ENCODE data around the gene TMEM239. TPM values are rescaled to one million over a fixed set of nuclear protein-coding genes. Genes with fewer than 3 reads are reported as not detected.

The TMEM239 gene
- total RNA-seq, 1 donor from 2014 or later: not detected

DNA sequence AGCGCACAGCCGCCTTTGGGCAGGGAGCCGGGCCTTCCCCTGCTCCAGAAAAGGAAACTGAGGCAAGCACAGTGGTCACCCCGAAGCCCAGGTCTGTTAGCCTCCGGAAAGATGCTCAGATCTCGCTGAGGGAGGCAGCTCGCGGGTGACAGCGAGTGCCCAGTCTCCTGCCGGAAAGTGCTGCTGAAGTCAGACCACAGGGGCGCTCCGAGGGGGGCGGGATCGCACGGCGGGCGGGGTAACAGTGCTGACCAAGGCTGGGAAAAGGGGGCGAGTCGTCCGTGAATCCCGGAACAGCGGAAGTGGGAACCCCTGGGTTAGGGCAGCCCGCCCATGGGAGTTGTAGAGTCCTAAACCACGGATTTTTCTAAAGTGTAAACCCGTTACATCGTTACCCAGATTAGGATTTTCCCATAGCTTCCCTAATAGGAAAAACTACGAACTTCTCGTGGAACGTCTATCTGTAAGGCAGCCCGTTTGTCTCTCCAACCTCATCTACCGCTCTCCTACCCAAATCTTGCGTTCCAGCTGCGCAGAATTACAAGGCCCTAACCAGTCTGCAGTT lies 24.9 kb downstream of the TMEM239 start:
- peaks cover 2% of the 10 kb centered on the region for H3K9me3 Mint-ChIP-seq (ENCODE audit: unreplicated experiment)
- TF ChIP-seq, protein P1, sequence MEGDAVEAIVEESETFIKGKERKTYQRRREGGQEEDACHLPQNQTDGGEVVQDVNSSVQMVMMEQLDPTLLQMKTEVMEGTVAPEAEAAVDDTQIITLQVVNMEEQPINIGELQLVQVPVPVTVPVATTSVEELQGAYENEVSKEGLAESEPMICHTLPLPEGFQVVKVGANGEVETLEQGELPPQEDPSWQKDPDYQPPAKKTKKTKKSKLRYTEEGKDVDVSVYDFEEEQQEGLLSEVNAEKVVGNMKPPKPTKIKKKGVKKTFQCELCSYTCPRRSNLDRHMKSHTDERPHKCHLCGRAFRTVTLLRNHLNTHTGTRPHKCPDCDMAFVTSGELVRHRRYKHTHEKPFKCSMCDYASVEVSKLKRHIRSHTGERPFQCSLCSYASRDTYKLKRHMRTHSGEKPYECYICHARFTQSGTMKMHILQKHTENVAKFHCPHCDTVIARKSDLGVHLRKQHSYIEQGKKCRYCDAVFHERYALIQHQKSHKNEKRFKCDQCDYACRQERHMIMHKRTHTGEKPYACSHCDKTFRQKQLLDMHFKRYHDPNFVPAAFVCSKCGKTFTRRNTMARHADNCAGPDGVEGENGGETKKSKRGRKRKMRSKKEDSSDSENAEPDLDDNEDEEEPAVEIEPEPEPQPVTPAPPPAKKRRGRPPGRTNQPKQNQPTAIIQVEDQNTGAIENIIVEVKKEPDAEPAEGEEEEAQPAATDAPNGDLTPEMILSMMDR (IDR thresholded peaks at IDR 0.05; ENCODE audit: partially characterized antibody, unreplicated experiment): no peak

DNA sequence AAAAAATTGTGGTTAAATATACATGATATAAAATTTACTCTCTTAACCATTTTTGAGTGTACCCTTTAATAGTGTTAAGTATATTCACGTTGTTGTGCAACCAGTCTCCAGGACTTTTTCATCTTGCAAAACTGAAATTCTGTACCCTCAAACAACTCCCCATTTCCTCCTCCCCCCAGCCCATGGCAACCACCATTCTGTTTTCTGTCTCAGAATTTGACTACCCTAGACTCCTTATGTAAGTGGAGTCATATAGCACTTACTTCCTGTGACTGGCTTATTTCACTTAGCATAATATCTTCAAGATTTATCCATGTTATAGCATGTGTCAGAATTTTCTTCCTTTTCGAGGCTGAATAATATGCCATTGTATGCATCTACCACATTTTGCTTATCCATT lies 29.4 kb downstream of the TMEM239 start:
- peaks cover 4% of the 10 kb centered on the region for H3K4me1 Mint-ChIP-seq (ENCODE audit: low read depth, unreplicated experiment)
- TF ChIP-seq, protein P1 (IDR thresholded peaks at IDR 0.05; ENCODE audit: partially characterized antibody, unreplicated experiment): no peak
- H3K36me3 Mint-ChIP-seq (ENCODE audit: unreplicated experiment): no peaks in the 10 kb centered on the region
- peaks cover 3% of the 10 kb centered on the region for H3K27me3 Mint-ChIP-seq (ENCODE audit: unreplicated experiment)
- no peak overlapping the region for H3K4me3 Mint-ChIP-seq (ENCODE audit: unreplicated experiment)
- H3K27ac Mint-ChIP-seq (ENCODE audit: unreplicated experiment): no peak overlapping the region
- H3K9me3 Mint-ChIP-seq (ENCODE audit: unreplicated experiment): no peaks in the 10 kb centered on the region
- DNase-seq: no peak

More for the DNA sequence above, 24.9 kb downstream of the TMEM239 start:
- Mint-ChIP-seq H3K4me1 (ENCODE audit: low read depth, unreplicated experiment) (peaks cover 4% of the 10 kb centered on the region), H3K36me3 (ENCODE audit: unreplicated experiment) (peaks cover 7% of the 10 kb centered on the region), H3K4me3 (ENCODE audit: unreplicated experiment) (peak overlapping the region; percentile 93), H3K27me3 (ENCODE audit: unreplicated experiment) (peaks cover 6% of the 10 kb centered on the region), H3K27ac (ENCODE audit: unreplicated experiment) (peak overlapping the region; percentile 48)
- peak; percentile 69 for DNase-seq

DNA sequence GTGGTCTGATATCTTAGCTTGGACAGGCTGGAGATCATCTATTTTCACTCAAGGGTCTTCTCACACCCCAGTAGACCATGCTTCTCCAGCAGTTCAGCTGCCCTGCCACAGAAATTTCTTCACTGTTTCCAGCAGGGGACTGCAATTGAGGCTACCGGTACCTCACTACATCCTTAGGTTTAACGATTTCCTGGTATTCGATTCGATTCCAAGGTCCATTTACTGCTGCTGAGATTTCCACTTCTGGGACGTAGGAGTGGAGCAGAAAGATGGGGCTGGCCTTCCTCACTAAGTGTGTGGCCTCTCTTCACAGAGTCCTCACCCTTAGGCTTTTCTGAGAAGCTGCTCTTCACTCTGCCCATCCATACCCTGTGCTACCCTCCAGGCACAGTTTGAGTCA lies 30.5 kb downstream of the TMEM239 start:
- TF ChIP-seq, protein P1 (IDR thresholded peaks at IDR 0.05; ENCODE audit: partially characterized antibody, unreplicated experiment): no peak

DNA sequence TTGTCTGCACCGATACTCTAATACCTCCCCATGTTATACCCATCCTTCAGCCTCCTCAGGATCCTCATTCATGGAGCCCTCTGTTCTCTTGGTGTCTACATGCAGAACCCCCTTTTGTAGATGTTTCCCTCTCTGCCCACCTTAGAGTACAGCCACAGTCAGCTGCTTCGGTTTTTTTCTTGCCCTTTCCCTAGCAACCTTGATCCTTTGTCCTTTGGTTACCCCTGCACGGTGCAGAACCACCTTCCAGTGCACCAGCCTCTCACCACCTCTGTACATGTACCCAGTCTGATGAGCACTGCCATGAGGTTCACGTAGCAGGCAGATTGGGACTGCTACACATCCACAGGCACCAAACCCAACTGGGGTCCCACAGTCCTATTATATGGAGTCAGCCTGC lies 31.6 kb downstream of the TMEM239 start:
- no peaks in the 10 kb centered on the region for H3K9me3 Mint-ChIP-seq (ENCODE audit: unreplicated experiment)
- no peak for DNase-seq
- no peak overlapping the region for H3K4me3 Mint-ChIP-seq (ENCODE audit: unreplicated experiment)
- TF ChIP-seq, protein P1 (IDR thresholded peaks at IDR 0.05; ENCODE audit: partially characterized antibody, unreplicated experiment): no peak
- H3K4me1 Mint-ChIP-seq (ENCODE audit: low read depth, unreplicated experiment): no peaks in the 10 kb centered on the region
- H3K27ac Mint-ChIP-seq (ENCODE audit: unreplicated experiment): peak overlapping the region; percentile 72
- no peaks in the 10 kb centered on the region for H3K36me3 Mint-ChIP-seq (ENCODE audit: unreplicated experiment)
- no peaks in the 10 kb centered on the region for H3K27me3 Mint-ChIP-seq (ENCODE audit: unreplicated experiment)

More for the DNA sequence above, 30.5 kb downstream of the TMEM239 start:
- no peak for DNase-seq
- no peaks in the 10 kb centered on the region for H3K36me3 Mint-ChIP-seq (ENCODE audit: unreplicated experiment)
- H3K9me3 Mint-ChIP-seq (ENCODE audit: unreplicated experiment): no peaks in the 10 kb centered on the region
- no peaks in the 10 kb centered on the region for H3K4me1 Mint-ChIP-seq (ENCODE audit: low read depth, unreplicated experiment)
- H3K4me3 Mint-ChIP-seq (ENCODE audit: unreplicated experiment): no peak overlapping the region
- no peaks in the 10 kb centered on the region for H3K27me3 Mint-ChIP-seq (ENCODE audit: unreplicated experiment)
- H3K27ac Mint-ChIP-seq (ENCODE audit: unreplicated experiment): no peak overlapping the region

DNA sequence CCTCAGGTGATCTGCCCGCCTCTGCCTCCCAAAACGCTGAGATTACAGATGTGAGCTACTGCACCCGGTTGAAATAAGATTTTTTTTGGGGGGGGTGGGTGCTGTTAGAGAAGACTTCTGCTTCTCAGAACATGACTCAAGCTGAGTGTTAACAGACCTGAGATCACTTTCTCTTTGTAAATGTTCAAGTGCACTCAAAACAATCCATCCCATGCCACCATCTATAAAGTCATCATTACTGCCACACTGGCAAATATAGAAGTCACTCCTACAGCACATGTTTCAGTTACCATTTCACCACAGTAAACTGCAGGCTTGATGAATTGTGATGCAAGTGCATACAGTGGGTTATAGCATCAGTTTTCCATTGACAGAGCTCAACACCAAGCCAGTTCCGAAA lies 33.4 kb downstream of the TMEM239 start:
- no peak for DNase-seq
- Mint-ChIP-seq H3K9me3 (ENCODE audit: unreplicated experiment) (no peaks in the 10 kb centered on the region), H3K36me3 (ENCODE audit: unreplicated experiment) (no peaks in the 10 kb centered on the region), H3K4me1 (ENCODE audit: low read depth, unreplicated experiment) (no peaks in the 10 kb centered on the region), H3K27ac (ENCODE audit: unreplicated experiment) (no peak overlapping the region), H3K4me3 (ENCODE audit: unreplicated experiment) (no peak overlapping the region), H3K27me3 (ENCODE audit: unreplicated experiment) (no peaks in the 10 kb centered on the region)
- TF ChIP-seq, protein P1 (IDR thresholded peaks at IDR 0.05; ENCODE audit: partially characterized antibody, unreplicated experiment): no peak

Data from glutamatergic neuron (in vitro differentiated cells).